H1 (cell line): Measurements from ENCODE around the gene CKS1B. TPM values are rescaled to one million over a fixed set of nuclear protein-coding genes. Genes with fewer than 3 reads are reported as not detected.
A peak's percentile ranks its signal among the peaks of the same experiment; 100 is the strongest.

Experiments used
- CTCF ChIA-PET: fragments of 300-600 bp; sonication (Branson Sonifier 250); formaldehyde crosslinking; loops from one replicate; lab custom pipeline; 2021; ENCODE audit not compliant: partially characterized antibody; lab: Charles Lee
- POLR2A ChIA-PET: fragments of 300-600 bp; sonication (Branson Sonifier 250); formaldehyde crosslinking; loops from one replicate; lab custom pipeline; 2021; ENCODE audit warnings: inconsistent platforms; ENCODE audit not compliant: partially characterized antibody; lab: Charles Lee
- DNase-seq, 2 experiments: peaks; one replicate each; pipeline versions ENCODE4 v3.0.0 to v3.0.0-alpha.2; 2010 to 2022; ENCODE audit warnings: low spot score in 2 of 2, low read depth in 1 of 2, mixed read lengths in 1 of 2
- FAIRE-seq: peaks from 2 replicates; lab custom pipeline; 2011; peaks lifted over from hg19 to GRCh38; lab: Jason Lieb, UNC
- H2AFZ ChIP-seq: 2 replicates; pipeline ENCODE4 v1.8.1; 2012; ENCODE audit warnings: low read length, inconsistent platforms
- H2AK5ac ChIP-seq: 2 replicates; pipeline ENCODE4 v1.6.1; 2013; ENCODE audit warnings: low read depth, low read length
- H2BK120ac ChIP-seq: replicated peaks from 2 replicates; pipeline ENCODE3; 2013; ENCODE audit warnings: low read depth, low read length, inconsistent platforms
- H2BK12ac ChIP-seq: 2 replicates; pipeline ENCODE4 v1.6.1; 2013; ENCODE audit warnings: low read depth, low read length
- H2BK15ac ChIP-seq: 2 replicates; pipeline ENCODE4 v1.6.1; 2013; ENCODE audit warnings: low read length
- H2BK20ac ChIP-seq: 2 replicates; pipeline ENCODE4 v1.6.1; 2013; ENCODE audit warnings: low read length
- H2BK5ac ChIP-seq: 2 replicates; pipeline ENCODE4 v1.6.1; 2013; ENCODE audit warnings: low read depth, low read length
- H3K14ac ChIP-seq: 2 replicates; pipeline ENCODE4 v1.6.1; 2013; ENCODE audit warnings: inconsistent platforms; ENCODE audit not compliant: insufficient read length
- H3K18ac ChIP-seq: 2 replicates; pipeline ENCODE4 v1.6.1; 2013; ENCODE audit warnings: low read length; ENCODE audit errors: extremely low read depth
- H3K23ac ChIP-seq: 2 replicates; pipeline ENCODE4 v1.6.1; 2013; ENCODE audit warnings: inconsistent platforms; ENCODE audit not compliant: insufficient read length
- H3K23me2 ChIP-seq: 2 replicates; pipeline ENCODE4 v1.6.1; 2013; ENCODE audit warnings: low read depth, low read length
- H3K27ac ChIP-seq: 2 replicates; pipeline ENCODE4 v1.6.1; 2011; ENCODE audit warnings: low read depth, low read length, inconsistent platforms
- H3K27me3 ChIP-seq, 4 experiments: replicated peaks in 1 of 4; 1 replicate in 1 of 4; 2 replicates in 3 of 4; pipeline versions ENCODE4 v1.6.1 to v1.8.1; 2011 to 2013; ENCODE audit warnings: low read length in 3 of 4, mild to moderate bottlenecking in 3 of 4, inconsistent platforms in 2 of 4, mixed read lengths in 2 of 4, moderate library complexity in 1 of 4; ENCODE audit not compliant: control insufficient read depth in 3 of 4, insufficient read depth in 3 of 4; ENCODE audit errors: extremely low read depth in 1 of 4
- H3K36me3 ChIP-seq, 4 experiments: 2 replicates each; pipeline versions ENCODE4 v1.6.1 to v1.8.1; 2011 to 2013; ENCODE audit warnings: mild to moderate bottlenecking in 4 of 4, low read length in 3 of 4, moderate library complexity in 2 of 4, control low read depth in 1 of 4, inconsistent platforms in 1 of 4; ENCODE audit not compliant: insufficient read depth in 4 of 4, control insufficient read depth in 2 of 4
- H3K4ac ChIP-seq: replicated peaks from 2 replicates; pipeline ENCODE3; 2013; ENCODE audit warnings: low read length, low read depth, mixed read lengths, inconsistent platforms; ENCODE audit not compliant: insufficient read length
- H3K4me1 ChIP-seq, 4 experiments: replicated peaks in 1 of 4; 1 replicate in 1 of 4; 2 replicates in 3 of 4; pipeline versions ENCODE4 v1.6.1 to v1.8.1; 2011 to 2013; ENCODE audit warnings: low read length in 3 of 4, inconsistent platforms in 2 of 4, mixed read lengths in 1 of 4; ENCODE audit not compliant: insufficient read depth in 4 of 4, control insufficient read depth in 3 of 4
- H3K4me2 ChIP-seq, 2 experiments: 2 replicates each; pipeline versions ENCODE4 v1.6.1 to v1.8.1; 2011 to 2013; ENCODE audit warnings: low read depth in 2 of 2, low read length in 2 of 2, control low read depth in 1 of 2, inconsistent platforms in 1 of 2, mild to moderate bottlenecking in 1 of 2; ENCODE audit not compliant: insufficient read depth in 1 of 2
- H3K4me3 ChIP-seq, 4 experiments: fragments of 200-600, 300-600 bp in 1 of 4; sonication (generic), shearing (Covaris generic), sonication (Bioruptor Twin) in 1 of 4; 2 replicates each; pipeline versions ENCODE4 v1.5.1 to v1.8.1; 2011 to 2016; ENCODE audit warnings: low read length in 4 of 4, low read depth in 3 of 4, control low read depth in 2 of 4, inconsistent platforms in 2 of 4, mild to moderate bottlenecking in 2 of 4, mixed read lengths in 1 of 4, moderate library complexity in 1 of 4; ENCODE audit not compliant: insufficient read depth in 2 of 4; ENCODE audit errors: extremely low read depth in 1 of 4
- H3K56ac ChIP-seq: replicated peaks from 2 replicates; pipeline ENCODE3; 2013; ENCODE audit warnings: low read depth, mild to moderate bottlenecking, mixed read lengths, low read length, inconsistent platforms; ENCODE audit not compliant: insufficient read length
- H3K79me1 ChIP-seq: 2 replicates; pipeline ENCODE4 v1.6.1; 2013; ENCODE audit warnings: low read depth, low read length, control low read depth
- H3K79me2 ChIP-seq, 2 experiments: 2 replicates each; pipeline versions ENCODE4 v1.6.1 to v1.8.1; 2012 to 2013; ENCODE audit warnings: low read length in 2 of 2, mild to moderate bottlenecking in 2 of 2, inconsistent platforms in 1 of 2; ENCODE audit not compliant: insufficient read depth in 2 of 2, control insufficient read depth in 1 of 2
- H3K9ac ChIP-seq, 4 experiments: replicated peaks in 1 of 4; 1 replicate in 1 of 4; 2 replicates in 3 of 4; pipeline versions ENCODE4 v1.6.1 to v1.8.1; 2011 to 2013; ENCODE audit warnings: low read depth in 3 of 4, low read length in 3 of 4, control low read depth in 2 of 4, mild to moderate bottlenecking in 2 of 4, moderate library complexity in 2 of 4, inconsistent platforms in 1 of 4; ENCODE audit errors: extremely low read depth in 1 of 4
- H3K9me3 ChIP-seq, 2 experiments: 2 replicates each; pipeline versions ENCODE4 v1.6.1 to v1.8.1; 2012 to 2013; ENCODE audit warnings: mild to moderate bottlenecking in 2 of 2, moderate library complexity in 2 of 2, control low read depth in 1 of 2, inconsistent platforms in 1 of 2, low read depth in 1 of 2, low read length in 1 of 2, mixed read lengths in 1 of 2; ENCODE audit not compliant: insufficient read depth in 2 of 2
- H4K20me1 ChIP-seq, 2 experiments: replicated peaks in 1 of 2; 2 replicates each; pipeline versions ENCODE3 to v1.8.1; 2011 to 2013; ENCODE audit warnings: inconsistent platforms in 2 of 2, low read length in 2 of 2, mild to moderate bottlenecking in 1 of 2; ENCODE audit not compliant: insufficient read depth in 2 of 2, control insufficient read depth in 1 of 2
- H4K5ac ChIP-seq: 2 replicates; pipeline ENCODE4 v1.6.1; 2013; ENCODE audit warnings: low read length, low read depth, mixed read lengths, inconsistent platforms; ENCODE audit not compliant: insufficient read length
- H4K8ac ChIP-seq: 2 replicates; pipeline ENCODE4 v1.8.0; 2013; ENCODE audit warnings: mild to moderate bottlenecking, moderate library complexity, low read length, inconsistent platforms; ENCODE audit not compliant: insufficient read depth; ENCODE audit errors: extremely low read depth
- H4K91ac ChIP-seq: replicated peaks from 2 replicates; pipeline ENCODE3; 2013; ENCODE audit warnings: low read length, mixed read lengths, inconsistent platforms; ENCODE audit not compliant: insufficient read length
- ASH2L ChIP-seq: fragments of 200-600, 300-600 bp; sonication (generic); IDR thresholded peaks from one replicate; pipeline ENCODE4 v1.7.1; 2017; ENCODE audit warnings: low read length
- E2F6 ChIP-seq: IDR thresholded peaks from 2 replicates; pipeline ENCODE4 v1.6.1; 2012; ENCODE audit warnings: inconsistent platforms
- KDM5A ChIP-seq: fragments of 200-600 bp; IDR thresholded peaks from 2 replicates; pipeline ENCODE4 v1.7.1; 2012; ENCODE audit warnings: mild to moderate bottlenecking, low read length, inconsistent platforms, mixed read lengths
- SUZ12 ChIP-seq: fragments of 200-600 bp; sonication (generic); IDR thresholded peaks from 2 replicates; pipeline ENCODE4 v1.6.1; 2012; ENCODE audit warnings: mild to moderate bottlenecking, inconsistent platforms, low read length, moderate library complexity, mixed read lengths
- TCF12 ChIP-seq: IDR thresholded peaks from 2 replicates; pipeline ENCODE4 v1.6.1; 2011; ENCODE audit warnings: low read depth, mild to moderate bottlenecking, low read length
- WGBS, 2 experiments: shearing (Covaris generic) in 1 of 2; methylation state at CpG; one replicate each; pipeline versions ENCODE4 v1.1.6 to v1.1.7; 2013 to 2015; ENCODE audit warnings: low lambda C conversion rate in 2 of 2, mixed read lengths in 2 of 2, inconsistent platforms in 1 of 2, low coverage in 1 of 2, missing lambda C conversion rate in 1 of 2; ENCODE audit not compliant: insufficient replicate concordance in 2 of 2, insufficient coverage in 1 of 2, insufficient read length in 1 of 2; ENCODE audit errors: extremely low coverage in 1 of 2, missing lambda C conversion rate in 1 of 2; 5-methylcytosine and 5-hydroxymethylcytosine counted together
- polyA plus RNA-seq, 7 experiments: library from polyadenylated mRNA; depleted of rRNA in 3 of 7; stranded (reverse) in 5 of 7; unstranded in 2 of 7; fragments of >200 nt in 5 of 7; fragments of 200-250 nt in 2 of 7; gene quantifications; 1 replicate in 5 of 7; 2 replicates in 1 of 7; 4 replicates in 1 of 7; pipeline versions ENCODE4 v1.2.1 to v1.2.3, GENCODE V29; 2011 to 2013; ENCODE audit warnings: missing spikeins in 2 of 7, mixed read lengths in 2 of 7
- total RNA-seq: library from RNA; stranded (reverse); fragmentation: NEBNext Ultra II Directional; extraction: Animal tissue kit (Norgen Biotek cat#: 25700); gene quantifications from 2 replicates; pipeline ENCODE4 v1.2.1, GENCODE V29; 2021

The CKS1B gene
- total and polyA plus RNA-seq, 2 of the 8 experiments (the other 6 are each of a cell fraction or from before 2014, with no cell fraction given): 294 to 1,025 TPM

GRCh38 chr1:155009742-155010141, 35.3 kb downstream of the CKS1B start:
- WGBS, 2 experiments: 94% methylated on average over 5 of the region's 5 CpGs; no CpG with 5 or more reads in 1 of the 2 experiments
- CTCF ChIA-PET: interaction anchor here (1.1 to 18.6 kb wide), 3 partner anchors 12 to 52 kb away, joined by 3 to 354 read pairs (median 258); partner anchors contain the start of genes ADAM15, LENEP and ZBTB7B

More at GRCh38 chr1:155009742-155010141, 35.3 kb downstream of the CKS1B start:
- 0 out of 2 replicates have a peak overlapping the region, but pooled peaks have one; percentile 30 for H3K27ac ChIP-seq
- no peak overlapping the region for H3K56ac ChIP-seq
- no peak overlapping the region for H3K23ac ChIP-seq
- H3K23me2 ChIP-seq: no peaks in the 10 kb centered on the region; the same call in 1 of the 2 replicates
- H2BK12ac ChIP-seq: peak overlapping the region; percentile 33; the same call in 1 of the 2 replicates
- H3K4me2 ChIP-seq: 0 out of 4 replicates have a peak overlapping the region, but pooled peaks of 1 of the 2 experiments have one; percentile 8
- H3K79me2 ChIP-seq: peaks cover 0 to 50% of the 10 kb centered on the region in 2 experiments; a peak in 3 of 4 replicates
- no peak overlapping the region for H3K4ac ChIP-seq
- H2BK5ac ChIP-seq: 0 out of 2 replicates have a peak overlapping the region, but pooled peaks have one; percentile 44
- H2BK120ac ChIP-seq: no peak overlapping the region
- 0 out of 2 replicates have a peak overlapping the region, but pooled peaks have one; percentile 7 for H2BK20ac ChIP-seq
- peaks cover 20% of the 10 kb centered on the region for H3K79me1 ChIP-seq
- H3K14ac ChIP-seq: no peak overlapping the region
- H3K9ac ChIP-seq: no peak overlapping the region
- FAIRE-seq (no peak), DNase-seq (no peak)
- no peaks in the 10 kb centered on the region for H3K9me3 ChIP-seq
- peaks cover 9 to 58% (median 38%) of the 10 kb centered on the region in 4 experiments for H3K4me1 ChIP-seq
- no peak overlapping the region for H4K5ac ChIP-seq
- no peak overlapping the region for H4K91ac ChIP-seq
- peak overlapping the region; percentile 65; the same call in 1 of the 2 replicates for H2BK15ac ChIP-seq
- no peak overlapping the region for H4K8ac ChIP-seq
- H3K27me3 ChIP-seq: no peaks in the 10 kb centered on the region
- no peak overlapping the region for H2AFZ ChIP-seq
- H3K4me3 ChIP-seq: no peak overlapping the region
- H3K18ac ChIP-seq: no peak overlapping the region; the same call in 1 of the 2 replicates
- peak overlapping the region; percentile 82; the same call in 1 of the 2 replicates for H2AK5ac ChIP-seq
- TF ChIP-seq TCF12 (no peak), E2F6 (no peak), ASH2L (no peak), KDM5A (no peak), SUZ12 (no peak)
- H4K20me1 ChIP-seq: peaks cover 0 to 15% of the 10 kb centered on the region in 2 experiments
- peaks cover 0 to 9% (median 4%) of the 10 kb centered on the region in 4 experiments; a peak in 5 of 8 replicates for H3K36me3 ChIP-seq
- POLR2A ChIA-PET: interaction anchor here (0.7 to 14.8 kb wide), 5 partner anchors 6 to 399 kb away, joined by 3 to 128 read pairs (median 29); partner anchors contain the start of genes CKS1B, FLAD1, LENEP and SHC1
